ENCODE results near the gene KLK14.

KLK14 gene

DNA sequence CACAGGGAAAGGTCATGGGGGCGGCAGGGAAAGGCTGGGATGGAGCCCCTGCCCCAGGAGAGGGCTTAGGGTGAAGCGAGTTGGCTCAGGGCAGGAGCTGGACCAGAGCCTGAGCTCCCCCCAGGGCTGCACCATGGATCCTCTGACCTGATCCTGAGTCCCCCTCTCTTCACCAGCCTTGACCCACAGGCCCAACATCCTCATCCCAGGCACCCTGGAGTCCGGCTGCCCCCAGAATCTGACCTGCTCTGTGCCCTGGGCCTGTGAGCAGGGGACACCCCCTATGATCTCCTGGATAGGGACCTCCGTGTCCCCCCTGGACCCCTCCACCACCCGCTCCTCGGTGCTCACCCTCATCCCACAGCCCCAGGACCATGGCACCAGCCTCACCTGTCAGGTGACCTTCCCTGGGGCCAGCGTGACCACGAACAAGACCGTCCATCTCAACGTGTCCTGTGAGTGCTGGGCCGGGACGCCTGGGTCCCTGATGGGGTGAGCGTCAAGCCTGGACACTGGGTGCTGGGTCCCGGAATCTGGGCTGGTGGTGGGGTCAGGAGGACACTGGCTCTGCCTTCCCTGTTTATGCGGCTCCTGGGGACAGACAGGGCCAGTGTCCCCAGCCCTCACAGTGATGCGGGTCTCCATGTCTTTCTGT, 42.9 kb upstream of the KLK14 start:
- DNase-seq (ENCODE audit: low spot score): no peak
- in situ Hi-C loops (cut with MboI; ENCODE audit: low sequenced_read_pairs, unreplicated experiment): no loop called here
- TF ChIP-seq, protein P1, sequence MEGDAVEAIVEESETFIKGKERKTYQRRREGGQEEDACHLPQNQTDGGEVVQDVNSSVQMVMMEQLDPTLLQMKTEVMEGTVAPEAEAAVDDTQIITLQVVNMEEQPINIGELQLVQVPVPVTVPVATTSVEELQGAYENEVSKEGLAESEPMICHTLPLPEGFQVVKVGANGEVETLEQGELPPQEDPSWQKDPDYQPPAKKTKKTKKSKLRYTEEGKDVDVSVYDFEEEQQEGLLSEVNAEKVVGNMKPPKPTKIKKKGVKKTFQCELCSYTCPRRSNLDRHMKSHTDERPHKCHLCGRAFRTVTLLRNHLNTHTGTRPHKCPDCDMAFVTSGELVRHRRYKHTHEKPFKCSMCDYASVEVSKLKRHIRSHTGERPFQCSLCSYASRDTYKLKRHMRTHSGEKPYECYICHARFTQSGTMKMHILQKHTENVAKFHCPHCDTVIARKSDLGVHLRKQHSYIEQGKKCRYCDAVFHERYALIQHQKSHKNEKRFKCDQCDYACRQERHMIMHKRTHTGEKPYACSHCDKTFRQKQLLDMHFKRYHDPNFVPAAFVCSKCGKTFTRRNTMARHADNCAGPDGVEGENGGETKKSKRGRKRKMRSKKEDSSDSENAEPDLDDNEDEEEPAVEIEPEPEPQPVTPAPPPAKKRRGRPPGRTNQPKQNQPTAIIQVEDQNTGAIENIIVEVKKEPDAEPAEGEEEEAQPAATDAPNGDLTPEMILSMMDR (IDR thresholded peaks at IDR 0.05; ENCODE audit: borderline replicate concordance, control extremely low read depth, extremely low read depth, insufficient read depth, missing control alignments): no peak

DNA sequence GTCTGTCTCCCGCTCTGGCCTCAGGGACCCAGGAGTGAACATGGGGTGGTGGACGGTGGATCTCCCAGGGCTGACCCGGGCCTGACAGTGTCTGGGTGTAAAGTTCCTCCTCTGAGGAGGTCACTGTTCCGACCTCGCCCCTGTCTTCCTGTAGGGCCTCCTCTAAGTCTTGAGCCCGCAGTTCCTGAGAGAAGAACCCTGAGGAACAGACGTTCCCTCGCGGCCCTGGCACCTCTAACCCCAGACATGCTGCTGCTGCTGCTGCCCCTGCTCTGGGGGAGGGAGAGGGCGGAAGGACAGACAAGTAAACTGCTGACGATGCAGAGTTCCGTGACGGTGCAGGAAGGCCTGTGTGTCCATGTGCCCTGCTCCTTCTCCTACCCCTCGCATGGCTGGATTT, 42.0 kb upstream of the KLK14 start, which contains the start of gene SIGLEC9:
TSS of gene SIGLEC9 (plus strand) at position 178 of the 400 bp plus-strand sequence. CDS start at position 247, 69 bp downstream.
- in situ Hi-C loops (cut with MboI; ENCODE audit: low sequenced_read_pairs, unreplicated experiment): no loop called here
- DNase-seq (ENCODE audit: low spot score): no peak
- TF ChIP-seq, protein P1 (IDR thresholded peaks at IDR 0.05; ENCODE audit: borderline replicate concordance, control extremely low read depth, extremely low read depth, insufficient read depth, missing control alignments): no peak

DNA sequence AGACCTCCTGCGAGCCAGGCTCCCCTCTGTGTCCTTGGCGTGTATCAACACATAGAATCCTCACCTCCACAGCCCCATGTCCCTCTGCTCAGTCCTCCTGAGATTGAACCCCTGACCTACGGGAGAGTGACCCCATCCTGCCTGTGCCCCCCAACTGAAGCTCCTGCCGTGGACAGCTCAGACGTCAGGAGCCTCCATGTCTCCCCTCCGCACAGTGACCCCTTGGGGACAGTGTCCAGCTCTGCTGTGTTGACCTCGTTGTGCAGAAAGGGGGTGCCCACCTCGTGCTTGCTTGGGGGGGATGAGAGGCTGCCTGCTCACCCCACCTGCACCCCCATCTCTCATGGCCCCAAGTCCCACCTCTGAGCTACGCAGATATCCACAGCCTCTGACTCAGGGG, 41.5 kb upstream of the KLK14 start:
- no peak for DNase-seq (ENCODE audit: low spot score)
- in situ Hi-C loops (cut with MboI; ENCODE audit: low sequenced_read_pairs, unreplicated experiment): no loop called here
- TF ChIP-seq, protein P1 (IDR thresholded peaks at IDR 0.05; ENCODE audit: borderline replicate concordance, control extremely low read depth, extremely low read depth, insufficient read depth, missing control alignments): no peak

DNA sequence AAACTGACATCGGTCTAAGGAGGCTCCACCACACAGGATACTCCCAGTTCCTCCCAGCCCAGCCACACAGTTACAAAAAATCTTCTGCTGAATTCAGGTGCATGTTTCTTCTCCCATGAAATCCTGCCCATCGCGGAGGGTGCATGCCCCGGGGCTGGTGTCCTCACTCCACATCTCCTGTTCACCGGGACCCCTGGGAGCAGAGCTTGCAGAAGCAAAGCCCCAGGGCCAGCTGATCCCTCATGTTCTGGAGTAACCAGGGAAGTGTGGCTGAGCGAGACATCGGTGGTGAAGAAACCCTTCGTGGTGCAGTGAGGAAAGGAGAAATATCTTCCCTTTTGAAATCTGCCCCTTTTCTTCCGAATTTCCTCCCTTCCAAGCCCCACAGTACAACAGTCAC, 41.1 kb upstream of the KLK14 start:
- TF ChIP-seq, protein P1 (IDR thresholded peaks at IDR 0.05; ENCODE audit: borderline replicate concordance, control extremely low read depth, extremely low read depth, insufficient read depth, missing control alignments): no peak
- in situ Hi-C loops (cut with MboI; ENCODE audit: low sequenced_read_pairs, unreplicated experiment): no loop called here
- DNase-seq (ENCODE audit: low spot score): no peak

DNA sequence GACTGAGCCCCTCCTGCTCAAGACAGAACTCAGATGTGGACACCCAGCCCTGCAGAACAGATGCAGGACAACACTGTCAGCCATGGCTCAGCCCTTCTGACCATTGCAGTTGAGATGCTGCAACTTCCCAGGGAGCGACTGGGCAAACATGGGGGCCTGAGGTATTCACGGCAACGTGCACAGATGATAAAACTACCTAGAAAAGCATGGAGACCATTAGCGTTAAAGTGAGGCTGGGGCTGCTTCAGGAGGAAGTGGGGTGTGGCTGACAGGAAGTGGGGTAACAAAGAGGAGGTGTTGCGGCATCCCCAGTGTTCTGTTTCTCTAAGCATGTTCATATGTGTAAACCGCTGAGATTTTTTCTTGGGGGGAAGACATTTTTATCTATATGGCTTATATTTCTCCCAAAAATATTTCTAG, 40.7 kb upstream of the KLK14 start:
- TF ChIP-seq, protein P1 (IDR thresholded peaks at IDR 0.05; ENCODE audit: borderline replicate concordance, control extremely low read depth, extremely low read depth, insufficient read depth, missing control alignments): no peak
- DNase-seq (ENCODE audit: low spot score): no peak
- in situ Hi-C loops (cut with MboI; ENCODE audit: low sequenced_read_pairs, unreplicated experiment): no loop called here

DNA sequence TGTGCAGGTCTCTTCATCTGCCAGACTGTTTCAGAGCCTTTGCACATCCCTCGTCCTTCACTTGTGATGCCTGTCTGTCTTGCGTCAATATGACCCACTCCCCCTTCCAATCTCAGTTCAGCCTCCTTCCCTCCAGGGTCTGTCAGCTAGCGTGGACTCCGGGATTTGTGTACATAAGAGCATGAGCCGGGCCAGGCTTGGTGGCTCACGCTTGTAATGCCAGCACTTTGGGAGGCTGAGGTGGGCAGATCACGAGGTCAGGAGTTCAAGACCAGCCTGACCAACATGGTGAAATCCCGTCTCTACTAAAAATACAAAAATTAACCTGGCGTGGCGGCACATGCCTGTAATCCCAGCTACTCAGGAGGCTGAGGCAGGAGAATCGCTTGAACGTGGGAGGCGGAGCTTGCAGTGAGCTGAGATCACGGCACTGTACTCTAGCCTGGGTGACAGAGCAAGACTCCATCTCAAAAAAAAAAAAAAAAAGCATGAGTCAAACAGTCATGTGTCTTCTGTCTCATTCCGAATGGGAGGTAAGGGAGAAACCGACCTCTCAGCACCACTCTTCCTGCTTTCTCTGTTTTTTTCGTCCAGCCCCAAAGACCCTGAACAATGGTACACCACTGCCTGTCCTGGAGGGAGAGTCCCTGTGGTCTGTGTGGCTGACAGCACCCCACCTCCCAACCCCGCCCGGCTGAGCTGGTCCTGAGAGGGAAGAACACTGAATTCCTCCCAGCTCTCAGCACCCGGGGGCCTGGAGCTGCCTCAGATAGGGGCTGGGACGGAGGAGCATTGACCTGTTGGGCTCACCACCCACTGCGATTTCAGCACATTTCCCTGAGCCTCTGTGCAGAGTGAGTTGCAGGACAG, 39.7 kb upstream of the KLK14 start:
- in situ Hi-C loops (cut with MboI; ENCODE audit: low sequenced_read_pairs, unreplicated experiment): no loop called here
- TF ChIP-seq, protein P1 (IDR thresholded peaks at IDR 0.05; ENCODE audit: borderline replicate concordance, control extremely low read depth, extremely low read depth, insufficient read depth, missing control alignments): no peak
- no peak for DNase-seq (ENCODE audit: low spot score)

Data from GM13976 (cell line).